ENCODE measurements around the gene ACBD5. TPM values are rescaled to one million over a fixed set of nuclear protein-coding genes. Genes with fewer than 3 reads are reported as not detected.
A peak's percentile ranks its signal among the peaks of the same experiment; 100 is the strongest.

ACBD5 gene
- total RNA-seq, 1 donor from 2014 or later, result 14.8 TPM

- no peak overlapping the region for H3K4me3 Mint-ChIP-seq (ENCODE audit: unreplicated experiment)
- no peak for DNase-seq (ENCODE audit: low spot score)
- H3K9me3 Mint-ChIP-seq (ENCODE audit: unreplicated experiment), result no peaks in the 10 kb centered on the region
- H3K4me1 Mint-ChIP-seq (ENCODE audit: unreplicated experiment), result no peaks in the 10 kb centered on the region
- H3K27me3 Mint-ChIP-seq (ENCODE audit: unreplicated experiment), result no peaks in the 10 kb centered on the region
- TF ChIP-seq CTCF (IDR thresholded peaks at IDR 0.05; ENCODE audit: unreplicated experiment), result no peak
- H3K36me3 Mint-ChIP-seq (ENCODE audit: low read depth, unreplicated experiment), result peaks cover 4% of the 10 kb centered on the region
- no peak overlapping the region for H3K27ac Mint-ChIP-seq (ENCODE audit: unreplicated experiment)
Observed at GRCh38 chr10:27225011-27225590, 15.5 kb downstream of the ACBD5 start.

- peak; percentile 26 for DNase-seq (ENCODE audit: low spot score)
- Mint-ChIP-seq H3K27ac (ENCODE audit: unreplicated experiment) (no peak overlapping the region), H3K9me3 (ENCODE audit: unreplicated experiment) (no peaks in the 10 kb centered on the region), H3K36me3 (ENCODE audit: low read depth, unreplicated experiment) (peaks cover 7% of the 10 kb centered on the region), H3K4me3 (ENCODE audit: unreplicated experiment) (no peak overlapping the region), H3K27me3 (ENCODE audit: unreplicated experiment) (no peaks in the 10 kb centered on the region), H3K4me1 (ENCODE audit: unreplicated experiment) (no peaks in the 10 kb centered on the region)
- TF ChIP-seq CTCF (IDR thresholded peaks at IDR 0.05; ENCODE audit: unreplicated experiment), result peak; percentile 85
Observed at GRCh38 chr10:27223964-27224363, 16.6 kb downstream of the ACBD5 start.

DNA sequence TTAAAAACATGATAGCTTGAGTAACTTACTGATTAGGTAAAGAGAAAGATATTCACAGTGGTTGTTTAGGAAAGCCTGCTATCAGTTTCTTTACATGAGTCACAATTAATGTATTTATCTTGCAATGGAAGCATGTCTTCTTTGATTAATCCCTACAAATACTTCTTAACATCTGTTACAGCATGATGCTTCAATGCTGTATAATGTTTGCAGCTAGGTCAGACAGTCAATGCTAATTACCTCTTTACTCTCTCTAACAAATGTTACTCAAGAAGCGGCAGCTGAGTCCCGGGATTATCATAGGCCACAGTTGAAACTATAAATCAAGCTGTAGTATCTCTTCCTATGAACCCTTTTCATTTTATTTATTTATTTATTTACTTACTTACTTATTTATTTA, 33.2 kb downstream of the ACBD5 start:
- no peaks in the 10 kb centered on the region for H3K4me1 Mint-ChIP-seq (ENCODE audit: unreplicated experiment)
- H3K36me3 Mint-ChIP-seq (ENCODE audit: low read depth, unreplicated experiment), result peaks cover 9% of the 10 kb centered on the region
- no peaks in the 10 kb centered on the region for H3K27me3 Mint-ChIP-seq (ENCODE audit: unreplicated experiment)
- H3K9me3 Mint-ChIP-seq (ENCODE audit: unreplicated experiment), result no peaks in the 10 kb centered on the region
- H3K27ac Mint-ChIP-seq (ENCODE audit: unreplicated experiment), result no peak overlapping the region
- TF ChIP-seq CTCF (IDR thresholded peaks at IDR 0.05; ENCODE audit: unreplicated experiment), result no peak
- H3K4me3 Mint-ChIP-seq (ENCODE audit: unreplicated experiment), result no peak overlapping the region
- no peak for DNase-seq (ENCODE audit: low spot score)

GRCh38 chr10:27203806-27204205, 36.8 kb downstream of the ACBD5 start:
- peaks cover 4% of the 10 kb centered on the region for H3K36me3 Mint-ChIP-seq (ENCODE audit: low read depth, unreplicated experiment)
- no peak for TF ChIP-seq CTCF (IDR thresholded peaks at IDR 0.05; ENCODE audit: unreplicated experiment)
- no peaks in the 10 kb centered on the region for H3K27me3 Mint-ChIP-seq (ENCODE audit: unreplicated experiment)
- H3K4me3 Mint-ChIP-seq (ENCODE audit: unreplicated experiment), result no peak overlapping the region
- H3K4me1 Mint-ChIP-seq (ENCODE audit: unreplicated experiment), result no peaks in the 10 kb centered on the region
- no peak overlapping the region for H3K27ac Mint-ChIP-seq (ENCODE audit: unreplicated experiment)
- no peak for DNase-seq (ENCODE audit: low spot score)
- H3K9me3 Mint-ChIP-seq (ENCODE audit: unreplicated experiment), result no peaks in the 10 kb centered on the region

GRCh38 chr10:27197980-27198620, 42.5 kb downstream of the ACBD5 start:
- no peak for DNase-seq (ENCODE audit: low spot score)
- peaks cover 4% of the 10 kb centered on the region for H3K36me3 Mint-ChIP-seq (ENCODE audit: low read depth, unreplicated experiment)
- H3K9me3 Mint-ChIP-seq (ENCODE audit: unreplicated experiment), result no peaks in the 10 kb centered on the region
- no peaks in the 10 kb centered on the region for H3K4me1 Mint-ChIP-seq (ENCODE audit: unreplicated experiment)
- no peak overlapping the region for H3K27ac Mint-ChIP-seq (ENCODE audit: unreplicated experiment)
- no peaks in the 10 kb centered on the region for H3K27me3 Mint-ChIP-seq (ENCODE audit: unreplicated experiment)
- TF ChIP-seq CTCF (IDR thresholded peaks at IDR 0.05; ENCODE audit: unreplicated experiment), result no peak
- H3K4me3 Mint-ChIP-seq (ENCODE audit: unreplicated experiment), result no peak overlapping the region

Measured in endothelial cell (in vitro differentiated cells).